ENCODE measurements around the gene TMEM147. TPM values are rescaled to one million over a fixed set of nuclear protein-coding genes. Genes with fewer than 3 reads are reported as not detected.

The TMEM147 gene
- total RNA-seq, 6 experiments from 2014 or later = 104 to 130 (median 115) TPM

GRCh38 chr19:35501684-35502083, 43.7 kb upstream of the TMEM147 start:
- Mint-ChIP-seq H3K27ac (no peak overlapping the region), H3K9me3 (no peaks in the 10 kb centered on the region), H3K4me3 (no peak overlapping the region), H3K4me1 (ENCODE audit: low read depth) (no peaks in the 10 kb centered on the region), H3K27me3 (ENCODE audit: insufficient read depth) (peaks cover 61% of the 10 kb centered on the region), H3K36me3 (ENCODE audit: low read depth) (no peaks in the 10 kb centered on the region)
- TF ChIP-seq CTCF (IDR thresholded peaks at IDR 0.05) = no peak
- DNase-seq = no peak

- H3K4me3 Mint-ChIP-seq = no peak overlapping the region
- H3K27ac Mint-ChIP-seq = no peak overlapping the region
- no peaks in the 10 kb centered on the region for H3K9me3 Mint-ChIP-seq
- H3K4me1 Mint-ChIP-seq (ENCODE audit: low read depth) = no peaks in the 10 kb centered on the region
- H3K27me3 Mint-ChIP-seq (ENCODE audit: insufficient read depth) = peaks cover 71% of the 10 kb centered on the region
- DNase-seq = no peak
- TF ChIP-seq CTCF (IDR thresholded peaks at IDR 0.05) = no peak
- H3K36me3 Mint-ChIP-seq (ENCODE audit: low read depth) = no peaks in the 10 kb centered on the region
Measured at GRCh38 chr19:35502751-35503150, 42.7 kb upstream of the TMEM147 start.

- no peak overlapping the region for H3K4me3 Mint-ChIP-seq
- no peaks in the 10 kb centered on the region; the same call in 1 of the 2 replicates for H3K4me1 Mint-ChIP-seq (ENCODE audit: low read depth)
- no peaks in the 10 kb centered on the region for H3K9me3 Mint-ChIP-seq
- TF ChIP-seq CTCF (IDR thresholded peaks at IDR 0.05) = no peak
- peaks cover 75% of the 10 kb centered on the region for H3K27me3 Mint-ChIP-seq (ENCODE audit: insufficient read depth)
- no peak overlapping the region for H3K27ac Mint-ChIP-seq
- no peak for DNase-seq
- H3K36me3 Mint-ChIP-seq (ENCODE audit: low read depth) = no peaks in the 10 kb centered on the region
Measured at GRCh38 chr19:35506011-35506410, 39.4 kb upstream of the TMEM147 start.

GRCh38 chr19:35507561-35507960, 37.9 kb upstream of the TMEM147 start:
- no peak overlapping the region for H3K27ac Mint-ChIP-seq
- no peaks in the 10 kb centered on the region; the same call in 1 of the 2 replicates for H3K4me1 Mint-ChIP-seq (ENCODE audit: low read depth)
- no peaks in the 10 kb centered on the region for H3K9me3 Mint-ChIP-seq
- DNase-seq = no peak
- peaks cover 73% of the 10 kb centered on the region for H3K27me3 Mint-ChIP-seq (ENCODE audit: insufficient read depth)
- no peak overlapping the region for H3K4me3 Mint-ChIP-seq
- no peaks in the 10 kb centered on the region for H3K36me3 Mint-ChIP-seq (ENCODE audit: low read depth)
- no peak for TF ChIP-seq CTCF (IDR thresholded peaks at IDR 0.05)

GRCh38 chr19:35508129-35508528, 37.3 kb upstream of the TMEM147 start:
- H3K9me3 Mint-ChIP-seq = no peaks in the 10 kb centered on the region
- H3K4me1 Mint-ChIP-seq (ENCODE audit: low read depth) = no peaks in the 10 kb centered on the region; the same call in 1 of the 2 replicates
- no peak overlapping the region for H3K27ac Mint-ChIP-seq
- H3K27me3 Mint-ChIP-seq (ENCODE audit: insufficient read depth) = peaks cover 76% of the 10 kb centered on the region
- no peaks in the 10 kb centered on the region for H3K36me3 Mint-ChIP-seq (ENCODE audit: low read depth)
- no peak for DNase-seq
- TF ChIP-seq CTCF (IDR thresholded peaks at IDR 0.05) = no peak
- H3K4me3 Mint-ChIP-seq = no peak overlapping the region

Measured in HFFc6 (cell line).